PFSK-1 (cell line): ENCODE data around the gene EPN3.

Experiments
- FOXP2 ChIP-seq: optimal IDR thresholded peaks from 2 replicates; pipeline ENCODE3; 2011; ENCODE audit warnings: borderline replicate concordance, control low read depth, inconsistent platforms; ENCODE audit not compliant: insufficient read depth; ENCODE audit errors: extremely low read length, extremely low read depth
- POLR2AphosphoS5 ChIP-seq: IDR thresholded peaks from 2 replicates; pipeline ENCODE4 v1.6.1; 2012; ENCODE audit warnings: low read depth, mild to moderate bottlenecking, control low read depth, low read length, moderate library complexity
- SIN3A ChIP-seq: IDR thresholded peaks from 2 replicates; pipeline ENCODE4 v1.6.1; 2012; ENCODE audit warnings: mild to moderate bottlenecking, low read length, moderate library complexity, borderline replicate concordance; ENCODE audit not compliant: insufficient read depth
- TAF1 ChIP-seq: IDR thresholded peaks from 2 replicates; pipeline ENCODE4 v1.6.1; 2012; ENCODE audit warnings: low read length, control low read depth, borderline replicate concordance; ENCODE audit not compliant: insufficient read depth
- TF ChIP-seq, protein P1 (sequence below), 2 experiments: IDR thresholded peaks; 2 replicates each; pipeline versions ENCODE4 v1.6.1 to v1.8.0; 2011 to 2012; ENCODE audit warnings: low read depth in 2 of 2, low read length in 2 of 2, control low read depth in 1 of 2, inconsistent platforms in 1 of 2, mild to moderate bottlenecking in 1 of 2, moderate library complexity in 1 of 2; ENCODE audit not compliant: insufficient read depth in 1 of 2

The EPN3 gene

DNA sequence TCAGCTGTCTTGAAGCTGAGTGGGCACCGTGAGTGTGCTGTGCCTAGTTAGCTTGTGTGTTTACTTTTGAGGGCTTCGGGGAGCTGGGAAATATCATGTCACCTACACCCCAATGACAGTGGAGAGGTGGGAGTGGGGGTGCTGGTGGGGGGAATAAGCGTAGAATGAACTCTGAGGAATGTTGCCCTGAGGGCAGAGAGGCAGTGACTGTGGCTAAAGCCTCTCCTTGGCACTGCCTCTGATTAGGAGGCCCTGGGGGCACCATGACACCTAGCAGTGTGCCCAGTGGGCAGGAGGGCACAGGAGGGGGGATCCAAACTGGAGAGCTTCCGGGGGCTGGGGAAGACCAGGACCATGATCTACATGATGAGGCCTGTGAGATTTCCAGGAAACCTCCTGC is 52.8 kb downstream of the EPN3 start:
- TF ChIP-seq TAF1 (no peak), FOXP2 (no peak), SIN3A (no peak), POLR2AphosphoS5 (no peak)
- TF ChIP-seq, protein P1, sequence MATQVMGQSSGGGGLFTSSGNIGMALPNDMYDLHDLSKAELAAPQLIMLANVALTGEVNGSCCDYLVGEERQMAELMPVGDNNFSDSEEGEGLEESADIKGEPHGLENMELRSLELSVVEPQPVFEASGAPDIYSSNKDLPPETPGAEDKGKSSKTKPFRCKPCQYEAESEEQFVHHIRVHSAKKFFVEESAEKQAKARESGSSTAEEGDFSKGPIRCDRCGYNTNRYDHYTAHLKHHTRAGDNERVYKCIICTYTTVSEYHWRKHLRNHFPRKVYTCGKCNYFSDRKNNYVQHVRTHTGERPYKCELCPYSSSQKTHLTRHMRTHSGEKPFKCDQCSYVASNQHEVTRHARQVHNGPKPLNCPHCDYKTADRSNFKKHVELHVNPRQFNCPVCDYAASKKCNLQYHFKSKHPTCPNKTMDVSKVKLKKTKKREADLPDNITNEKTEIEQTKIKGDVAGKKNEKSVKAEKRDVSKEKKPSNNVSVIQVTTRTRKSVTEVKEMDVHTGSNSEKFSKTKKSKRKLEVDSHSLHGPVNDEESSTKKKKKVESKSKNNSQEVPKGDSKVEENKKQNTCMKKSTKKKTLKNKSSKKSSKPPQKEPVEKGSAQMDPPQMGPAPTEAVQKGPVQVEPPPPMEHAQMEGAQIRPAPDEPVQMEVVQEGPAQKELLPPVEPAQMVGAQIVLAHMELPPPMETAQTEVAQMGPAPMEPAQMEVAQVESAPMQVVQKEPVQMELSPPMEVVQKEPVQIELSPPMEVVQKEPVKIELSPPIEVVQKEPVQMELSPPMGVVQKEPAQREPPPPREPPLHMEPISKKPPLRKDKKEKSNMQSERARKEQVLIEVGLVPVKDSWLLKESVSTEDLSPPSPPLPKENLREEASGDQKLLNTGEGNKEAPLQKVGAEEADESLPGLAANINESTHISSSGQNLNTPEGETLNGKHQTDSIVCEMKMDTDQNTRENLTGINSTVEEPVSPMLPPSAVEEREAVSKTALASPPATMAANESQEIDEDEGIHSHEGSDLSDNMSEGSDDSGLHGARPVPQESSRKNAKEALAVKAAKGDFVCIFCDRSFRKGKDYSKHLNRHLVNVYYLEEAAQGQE (IDR thresholded peaks at IDR 0.05; ENCODE audit: insufficient read depth in 1 of 2, low read depth in 2 of 2, low read length in 2 of 2), result no peak

DNA sequence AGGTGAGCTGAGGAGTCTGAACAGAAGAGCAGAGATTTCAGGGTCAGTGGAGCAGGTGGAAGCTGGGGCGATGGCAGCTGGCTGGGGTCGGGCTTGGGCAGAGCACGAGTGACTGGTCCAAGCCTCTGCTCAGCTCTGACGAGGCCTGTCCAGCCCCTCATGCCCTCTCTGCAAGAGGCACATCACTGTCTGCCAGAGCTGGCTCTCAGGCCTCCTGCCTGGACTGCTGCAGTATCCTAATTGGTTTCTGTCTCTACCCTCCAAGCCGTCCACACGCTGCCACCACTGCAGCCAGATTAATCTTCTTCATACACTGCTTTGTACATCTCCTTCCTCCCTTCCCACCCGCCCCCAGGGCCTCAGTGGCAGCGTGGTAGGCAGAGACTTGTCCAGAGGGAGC is 53.4 kb downstream of the EPN3 start:
- TF ChIP-seq, protein P1 (IDR thresholded peaks at IDR 0.05; ENCODE audit: insufficient read depth in 1 of 2, low read depth in 2 of 2, low read length in 2 of 2), result no peak
- TF ChIP-seq SIN3A (no peak), POLR2AphosphoS5 (no peak), TAF1 (no peak)

DNA sequence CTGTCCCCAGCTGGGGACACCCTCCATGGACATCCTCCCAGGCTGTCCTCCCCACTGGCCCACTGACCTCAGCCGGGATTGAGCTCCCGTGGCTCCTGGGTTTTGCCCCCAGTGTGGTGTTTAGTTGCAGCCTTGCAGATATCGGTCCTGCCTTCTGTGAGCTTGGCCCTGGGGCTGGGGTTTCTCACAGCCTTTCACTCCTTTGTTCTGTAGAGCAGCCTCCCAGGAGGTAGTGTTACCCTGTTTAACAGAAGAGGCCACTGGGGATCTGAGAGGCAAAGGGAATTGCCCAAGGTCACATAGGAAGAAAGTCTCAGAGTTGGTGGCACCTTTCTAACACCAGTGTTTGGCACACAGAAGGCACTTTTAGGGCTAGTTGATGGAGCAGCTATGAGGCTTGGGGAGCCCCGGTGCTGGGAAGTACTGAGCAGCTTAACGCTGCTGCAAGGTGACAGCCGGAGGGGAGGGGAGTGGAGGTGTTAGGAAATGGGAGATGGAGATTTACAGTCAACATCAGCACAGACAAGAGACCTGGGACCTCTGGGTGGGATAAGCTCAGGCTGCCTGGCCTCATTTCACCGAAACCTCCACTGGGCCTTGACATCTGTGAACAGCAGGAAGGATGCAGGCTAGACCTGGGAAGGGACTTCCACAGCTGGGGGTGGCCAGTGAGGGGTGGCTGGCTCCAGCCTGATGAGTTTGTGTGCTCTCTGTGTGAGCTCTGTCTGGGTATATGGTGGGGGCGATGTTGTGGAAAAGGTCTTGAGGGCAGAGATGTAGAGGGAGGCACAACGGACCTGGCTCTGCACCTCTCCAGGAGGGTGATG is 54.1 kb downstream of the EPN3 start:
- TF ChIP-seq, protein P1 (IDR thresholded peaks at IDR 0.05; ENCODE audit: insufficient read depth in 1 of 2, low read depth in 2 of 2, low read length in 2 of 2), result no peak
- no peak for TF ChIP-seq FOXP2

DNA sequence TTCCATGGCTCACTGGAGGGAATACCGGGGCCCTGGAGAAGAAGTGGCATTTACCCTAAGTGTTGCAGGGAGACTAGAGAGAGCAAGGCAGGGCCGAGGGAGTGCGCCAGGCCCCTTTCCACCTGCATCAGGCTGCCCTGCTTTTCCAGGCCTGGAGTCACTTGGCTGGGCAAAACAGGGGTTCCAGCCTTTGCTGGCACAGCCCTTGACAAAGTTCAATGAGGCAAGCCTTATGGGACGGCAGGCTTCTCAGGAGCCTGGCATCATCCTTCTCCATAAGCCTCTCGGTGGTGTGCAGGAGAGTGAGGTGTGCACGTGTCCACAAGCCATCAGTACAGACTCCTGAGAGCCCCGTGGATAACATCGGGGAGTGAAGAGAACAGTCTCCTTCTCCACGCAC is 55.0 kb downstream of the EPN3 start:
- TF ChIP-seq FOXP2 (no peak), TAF1 (no peak), SIN3A (no peak), POLR2AphosphoS5 (no peak)
- TF ChIP-seq, protein P1 (IDR thresholded peaks at IDR 0.05; ENCODE audit: insufficient read depth in 1 of 2, low read depth in 2 of 2, low read length in 2 of 2), result no peak
